ENCODE data around the gene GPC6.

GRCh38 chr13:94232956-94233355 lies 1006.3 kb downstream of the GPC6 start:
- TF ChIP-seq, protein P1, sequence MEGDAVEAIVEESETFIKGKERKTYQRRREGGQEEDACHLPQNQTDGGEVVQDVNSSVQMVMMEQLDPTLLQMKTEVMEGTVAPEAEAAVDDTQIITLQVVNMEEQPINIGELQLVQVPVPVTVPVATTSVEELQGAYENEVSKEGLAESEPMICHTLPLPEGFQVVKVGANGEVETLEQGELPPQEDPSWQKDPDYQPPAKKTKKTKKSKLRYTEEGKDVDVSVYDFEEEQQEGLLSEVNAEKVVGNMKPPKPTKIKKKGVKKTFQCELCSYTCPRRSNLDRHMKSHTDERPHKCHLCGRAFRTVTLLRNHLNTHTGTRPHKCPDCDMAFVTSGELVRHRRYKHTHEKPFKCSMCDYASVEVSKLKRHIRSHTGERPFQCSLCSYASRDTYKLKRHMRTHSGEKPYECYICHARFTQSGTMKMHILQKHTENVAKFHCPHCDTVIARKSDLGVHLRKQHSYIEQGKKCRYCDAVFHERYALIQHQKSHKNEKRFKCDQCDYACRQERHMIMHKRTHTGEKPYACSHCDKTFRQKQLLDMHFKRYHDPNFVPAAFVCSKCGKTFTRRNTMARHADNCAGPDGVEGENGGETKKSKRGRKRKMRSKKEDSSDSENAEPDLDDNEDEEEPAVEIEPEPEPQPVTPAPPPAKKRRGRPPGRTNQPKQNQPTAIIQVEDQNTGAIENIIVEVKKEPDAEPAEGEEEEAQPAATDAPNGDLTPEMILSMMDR (IDR thresholded peaks at IDR 0.05; ENCODE audit: low read length) = no peak
- TF ChIP-seq EZH2 (IDR thresholded peaks at IDR 0.05; ENCODE audit: borderline replicate concordance, low read length) = no peak

All from OCI-LY1 (cell line).